Activated T-helper 1 cell treated with anti-CD3 and anti-CD28 coated beads, Interleukin-12 subunit alpha, Interleukin-12 subunit beta, Interleukin-2, Interleukin-4 antibody, amounts not matched to agents 30 ng/mL and 10 ng/mL and 1 ng/mL, durations not matched to agents 14 hours and 24 hours and 36 hours (primary cell): ENCODE measurements around the gene TBC1D20. TPM values are rescaled to one million over a fixed set of nuclear protein-coding genes. Genes with fewer than 3 reads are reported as not detected.
A peak's percentile ranks its signal among the peaks of the same experiment; 100 is the strongest.

Experiments used
- DNase-seq: peaks from one replicate; pipeline ENCODE4 v3.0.0; 2021; ENCODE audit warnings: low spot score
- H3K27ac Mint-ChIP-seq: one replicate; pipeline ENCODE4 v1.8.0; 2021; ENCODE audit warnings: mild to moderate bottlenecking, mixed read lengths
- H3K27me3 Mint-ChIP-seq: one replicate; pipeline ENCODE4 v1.8.0; 2022; ENCODE audit warnings: mild to moderate bottlenecking, moderate library complexity, mixed read lengths; ENCODE audit not compliant: insufficient read depth
- H3K36me3 Mint-ChIP-seq: one replicate; pipeline ENCODE4 v1.8.0; 2021; ENCODE audit warnings: low read depth, mixed read lengths
- H3K4me1 Mint-ChIP-seq: one replicate; pipeline ENCODE4 v1.8.0; 2021; ENCODE audit warnings: low read depth, mixed read lengths
- H3K4me3 Mint-ChIP-seq: one replicate; pipeline ENCODE4 v1.8.0; 2021; ENCODE audit warnings: mild to moderate bottlenecking, moderate library complexity, mixed read lengths
- H3K9me3 Mint-ChIP-seq: one replicate; pipeline ENCODE4 v1.8.0; 2021; ENCODE audit warnings: mixed read lengths
- intact Hi-C: fragments of 100-400 bp; cut with micrococcal nuclease; formaldehyde crosslinking; loops from one replicate; pipeline ENCODE4 v1.15.1; 2024
- total RNA-seq: library from RNA; stranded (reverse); gene quantifications from 2 replicates; pipeline ENCODE4 v1.2.3, GENCODE V29; 2022

TBC1D20 gene
- total RNA-seq, 1 donor from 2014 or later, result 37.5 TPM

DNA sequence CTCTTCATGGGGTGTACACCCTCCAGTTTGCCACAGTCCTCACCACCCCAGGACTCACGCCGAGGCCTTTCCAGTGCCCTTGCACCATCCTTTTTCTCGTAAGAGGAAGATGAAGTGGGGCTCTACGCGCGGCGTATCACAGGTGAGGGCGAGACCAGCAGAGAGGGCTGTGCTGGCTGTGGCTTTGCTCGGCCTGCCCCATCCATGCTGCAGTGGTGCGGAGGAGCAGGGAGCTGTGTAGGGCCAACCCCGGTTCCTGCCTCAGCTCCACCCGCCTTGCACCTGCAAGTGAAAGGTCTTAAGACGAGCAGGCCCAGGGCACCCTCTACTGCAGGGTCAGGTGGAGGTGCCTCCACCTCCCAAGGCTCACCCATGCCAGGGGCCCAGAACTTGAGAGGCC, 30.1 kb downstream of the TBC1D20 start:
- DNase-seq, result no peak
- Mint-ChIP-seq H3K27ac (peak overlapping the region; percentile 98), H3K36me3 (peaks cover 57% of the 10 kb centered on the region), H3K27me3 (no peaks in the 10 kb centered on the region), H3K4me3 (peak overlapping the region; percentile 49), H3K9me3 (no peaks in the 10 kb centered on the region), H3K4me1 (peaks cover 66% of the 10 kb centered on the region)
- intact Hi-C loops, result no loop called here

DNA sequence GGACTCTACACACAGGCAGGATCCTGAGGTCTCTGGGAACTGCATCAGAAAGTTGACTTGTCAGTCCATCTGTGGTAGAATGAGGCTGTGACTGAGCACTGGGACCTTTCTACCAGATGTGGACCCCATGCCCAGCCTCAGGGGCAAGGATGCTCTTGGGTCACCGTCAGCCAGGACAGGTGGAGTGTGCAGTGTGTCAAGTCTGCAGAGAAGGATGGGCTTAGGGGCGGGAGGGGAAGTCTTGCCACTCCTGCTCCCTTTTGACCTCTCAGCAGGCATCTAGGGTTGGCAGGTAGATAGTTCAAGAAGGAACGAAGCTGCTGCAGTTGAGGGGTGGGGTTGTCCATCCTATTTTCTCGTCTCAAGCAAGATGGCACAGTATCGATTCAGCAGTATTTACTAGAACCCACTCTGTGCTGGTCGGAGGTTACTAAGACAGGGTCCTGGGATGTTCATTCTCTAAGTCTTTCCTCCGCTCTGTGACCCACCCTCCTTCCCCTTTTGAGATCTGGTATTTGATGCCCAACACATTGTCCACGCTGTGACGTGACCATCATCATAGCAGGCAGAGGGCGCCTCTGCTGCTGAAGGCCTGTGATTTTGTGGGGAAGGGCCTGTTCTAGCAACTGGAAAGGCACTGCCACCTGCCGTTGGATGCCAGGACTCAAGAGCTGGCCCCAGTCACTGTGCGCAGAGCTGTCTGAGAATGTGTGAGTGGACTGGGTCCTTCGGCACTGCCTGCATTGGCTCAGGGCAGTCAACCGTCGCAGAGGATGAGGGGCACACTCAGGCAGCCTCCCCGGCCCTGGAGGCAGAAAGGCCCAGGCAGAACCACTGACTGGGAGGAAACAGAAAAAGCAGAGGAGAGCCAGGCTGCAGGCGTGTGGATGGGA, 31.1 kb downstream of the TBC1D20 start:
- Mint-ChIP-seq H3K27ac (peak overlapping the region; percentile 90), H3K9me3 (no peaks in the 10 kb centered on the region), H3K4me1 (peaks cover 72% of the 10 kb centered on the region), H3K36me3 (peaks cover 57% of the 10 kb centered on the region), H3K27me3 (no peaks in the 10 kb centered on the region), H3K4me3 (peak overlapping the region; percentile 57)
- intact Hi-C loops, result no loop called here
- no peak for DNase-seq

DNA sequence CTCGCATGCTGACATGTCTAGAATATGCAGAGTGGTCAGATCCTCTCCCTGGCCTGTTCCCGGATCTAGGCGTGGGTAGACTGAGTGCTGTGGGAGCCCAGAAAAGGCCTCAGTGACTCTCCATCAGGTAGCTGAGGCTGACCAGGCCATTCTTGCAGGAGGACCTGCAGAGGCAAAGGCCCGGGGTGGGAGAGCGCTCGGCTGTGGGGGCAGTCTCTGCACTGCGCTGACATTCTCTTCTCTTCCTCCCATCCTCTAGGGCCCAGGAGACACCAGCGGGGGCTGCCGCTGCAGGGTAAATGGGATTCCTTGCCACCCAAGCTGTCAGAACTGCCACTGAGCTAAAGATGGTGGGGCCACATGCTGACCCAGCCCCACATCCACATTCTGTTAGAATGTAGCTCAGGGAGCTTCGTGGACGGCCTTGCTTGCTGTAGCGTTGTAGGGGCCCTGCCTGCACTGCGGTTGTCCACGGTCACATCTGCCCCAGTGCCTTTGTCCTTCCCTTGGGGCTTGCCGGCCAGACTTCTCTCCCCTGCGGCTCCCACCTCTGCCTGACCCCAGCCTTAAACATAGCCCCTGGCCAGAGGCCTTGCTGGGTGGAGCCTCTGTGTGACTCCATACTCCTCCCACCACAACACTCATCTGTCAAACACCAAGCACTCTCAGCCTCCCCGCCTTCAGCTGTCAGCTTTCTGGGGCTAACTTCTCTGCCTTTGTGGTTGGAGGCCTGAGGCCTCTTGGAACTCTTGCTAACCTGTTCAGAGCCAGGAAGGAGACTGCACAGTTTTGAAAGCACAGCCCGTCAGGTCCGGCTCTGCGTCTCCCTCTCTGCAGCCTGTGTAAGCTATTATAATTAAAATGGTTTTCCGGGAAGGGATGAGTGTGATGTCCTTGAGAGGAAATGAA, 32.0 kb downstream of the TBC1D20 start:
- no peak for DNase-seq
- H3K27me3 Mint-ChIP-seq, result no peaks in the 10 kb centered on the region
- H3K4me3 Mint-ChIP-seq, result no peak overlapping the region
- H3K4me1 Mint-ChIP-seq, result peaks cover 68% of the 10 kb centered on the region
- intact Hi-C loops, result no loop called here
- H3K27ac Mint-ChIP-seq, result peak overlapping the region; percentile 90
- H3K9me3 Mint-ChIP-seq, result no peaks in the 10 kb centered on the region
- H3K36me3 Mint-ChIP-seq, result peaks cover 53% of the 10 kb centered on the region

DNA sequence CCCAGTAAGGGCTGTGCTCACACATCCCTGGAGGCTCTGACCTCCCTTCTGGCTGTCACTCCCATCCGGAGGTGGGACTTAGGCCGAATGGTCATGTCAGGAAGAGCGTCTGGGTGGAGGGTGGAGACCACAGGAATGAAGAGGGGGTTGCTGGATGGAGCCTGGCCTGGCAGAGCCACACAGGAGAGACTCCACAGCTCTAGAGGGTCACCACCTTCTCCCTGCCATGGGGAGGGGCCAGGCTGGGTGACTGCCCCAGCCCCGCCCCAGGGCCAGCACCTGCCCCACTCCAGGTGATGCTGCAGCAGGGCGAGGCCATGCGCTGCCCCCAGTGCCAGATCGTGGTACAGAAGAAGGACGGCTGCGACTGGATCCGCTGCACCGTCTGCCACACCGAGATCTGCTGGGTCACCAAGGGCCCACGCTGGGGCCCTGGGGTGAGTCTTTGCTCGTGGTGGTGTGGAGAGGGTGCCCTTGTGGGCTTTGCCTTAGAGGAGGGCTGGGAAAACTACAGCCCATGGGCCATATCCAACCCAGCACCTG, 33.6 kb downstream of the TBC1D20 start:
- Mint-ChIP-seq H3K4me3 (no peak overlapping the region), H3K4me1 (peaks cover 65% of the 10 kb centered on the region), H3K9me3 (no peaks in the 10 kb centered on the region), H3K27ac (no peak overlapping the region), H3K36me3 (peaks cover 52% of the 10 kb centered on the region), H3K27me3 (no peaks in the 10 kb centered on the region)
- DNase-seq, result no peak
- intact Hi-C loops, result no loop called here

DNA sequence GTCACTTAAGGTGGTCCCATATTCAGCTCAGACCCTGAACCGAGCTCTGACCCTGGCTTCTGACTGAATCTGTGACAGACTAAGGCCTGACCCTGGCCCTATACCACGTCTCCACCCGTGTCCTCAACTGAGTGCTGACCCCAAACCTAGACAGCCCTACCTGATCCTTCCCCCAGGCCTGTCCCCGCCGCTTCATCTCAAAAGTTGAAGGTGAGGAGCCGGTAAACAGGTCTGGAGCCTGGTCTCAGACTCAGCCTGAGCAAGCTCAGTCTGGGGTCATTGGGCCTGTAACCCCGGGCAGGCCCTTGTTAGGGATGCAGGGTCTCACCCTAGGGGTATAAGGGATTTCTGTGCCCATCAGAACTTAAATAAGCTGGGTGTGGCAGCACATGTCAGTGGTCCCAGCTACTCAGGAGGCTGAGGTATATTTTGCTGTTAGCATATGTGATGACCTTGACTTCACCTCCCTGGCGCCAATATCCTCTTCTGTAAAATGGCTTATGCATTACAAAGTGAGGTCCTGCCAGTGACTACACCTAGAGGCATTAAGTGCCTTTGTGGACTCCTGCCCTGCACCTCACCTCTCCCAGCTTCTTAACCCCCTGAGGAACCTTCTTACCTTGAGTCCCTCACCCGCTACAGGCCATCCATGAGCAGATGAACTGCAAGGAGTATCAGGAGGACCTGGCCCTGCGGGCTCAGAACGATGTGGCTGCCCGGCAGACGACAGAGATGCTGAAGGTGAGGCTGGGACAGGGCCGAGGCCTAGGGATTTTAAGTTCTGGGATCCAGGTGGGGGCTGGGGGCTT, 34.3 kb downstream of the TBC1D20 start:
- intact Hi-C loops, result no loop called here
- Mint-ChIP-seq H3K36me3 (peaks cover 47% of the 10 kb centered on the region), H3K9me3 (no peaks in the 10 kb centered on the region)

DNA sequence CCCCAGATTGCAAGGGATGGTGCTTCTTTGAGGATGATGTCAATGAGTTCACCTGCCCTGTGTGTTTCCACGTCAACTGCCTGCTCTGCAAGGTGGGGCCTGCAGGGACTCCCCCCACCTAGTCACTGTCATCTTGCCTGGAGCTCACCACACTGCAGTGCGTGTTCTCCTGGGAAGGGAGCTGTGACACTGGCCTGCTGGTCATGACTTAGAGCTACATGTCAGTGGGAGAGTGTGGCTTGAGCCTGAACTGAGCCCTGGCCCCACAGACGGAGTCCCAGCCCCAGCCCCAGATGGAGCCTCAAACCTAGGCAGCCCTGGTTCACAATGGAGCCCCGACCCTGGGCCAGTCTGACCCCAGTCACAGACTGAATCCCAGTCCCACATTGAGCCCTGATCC, 34.9 kb downstream of the TBC1D20 start:
- Mint-ChIP-seq H3K36me3 (peaks cover 51% of the 10 kb centered on the region), H3K4me3 (no peak overlapping the region), H3K27me3 (no peaks in the 10 kb centered on the region), H3K9me3 (no peaks in the 10 kb centered on the region), H3K4me1 (peaks cover 51% of the 10 kb centered on the region), H3K27ac (no peak overlapping the region)
- intact Hi-C loops, result no loop called here
- DNase-seq, result no peak

More for the DNA sequence above, 34.3 kb downstream of the TBC1D20 start:
- Mint-ChIP-seq H3K27ac (no peak overlapping the region), H3K27me3 (no peaks in the 10 kb centered on the region), H3K4me1 (peaks cover 58% of the 10 kb centered on the region), H3K4me3 (no peak overlapping the region)
- DNase-seq, result no peak

DNA sequence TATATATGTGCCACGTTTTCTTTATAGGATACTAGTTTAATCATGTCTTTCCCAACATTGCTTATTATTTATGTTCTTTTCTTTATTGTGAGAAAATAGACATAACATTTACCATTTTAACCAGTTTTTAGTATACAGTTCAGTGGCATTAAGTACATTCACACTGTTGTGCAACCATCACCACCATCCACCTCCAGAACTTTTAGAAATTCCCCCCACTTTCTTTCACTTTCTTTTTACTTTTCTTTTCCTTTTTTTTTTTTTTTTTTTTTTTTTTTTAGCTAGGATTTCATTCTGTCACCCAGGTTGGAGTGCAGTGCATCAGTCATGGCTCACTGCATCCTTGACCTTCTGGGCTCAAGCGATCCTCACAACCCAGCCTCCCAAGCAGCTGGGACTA, 35.8 kb downstream of the TBC1D20 start:
- no peak for DNase-seq
- Mint-ChIP-seq H3K36me3 (peaks cover 58% of the 10 kb centered on the region), H3K9me3 (no peaks in the 10 kb centered on the region), H3K27me3 (no peaks in the 10 kb centered on the region), H3K27ac (peak overlapping the region; percentile 35), H3K4me3 (no peak overlapping the region), H3K4me1 (peaks cover 45% of the 10 kb centered on the region)
- intact Hi-C loops, result no loop called here

DNA sequence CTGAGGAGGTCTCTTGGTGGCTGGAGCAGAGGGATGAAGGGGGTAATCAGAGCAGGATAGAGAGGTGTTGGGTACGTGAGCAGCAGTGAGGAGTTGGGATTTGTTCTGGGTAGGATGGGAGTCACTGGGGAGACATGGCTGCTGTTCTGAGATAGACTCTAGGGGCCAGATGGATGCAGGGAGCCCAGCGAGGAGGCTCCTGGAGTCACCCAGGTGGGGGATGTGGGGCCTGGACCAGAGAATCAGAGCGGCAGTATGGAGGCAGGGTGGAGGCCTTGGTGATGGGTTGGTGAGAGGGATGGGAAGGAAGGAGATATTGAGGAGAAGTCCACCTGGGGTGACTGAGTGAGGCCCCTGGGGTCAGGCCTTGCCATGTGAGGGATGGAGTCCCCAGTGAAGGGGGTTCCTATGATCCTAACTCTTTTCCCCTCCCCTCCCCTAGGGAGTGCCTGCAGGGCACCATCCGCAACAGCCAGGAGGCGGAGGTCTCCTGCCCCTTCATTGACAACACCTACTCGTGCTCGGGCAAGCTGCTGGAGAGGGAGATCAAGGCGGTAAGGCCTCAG, 40.6 kb downstream of the TBC1D20 start:
- H3K9me3 Mint-ChIP-seq, result no peaks in the 10 kb centered on the region
- intact Hi-C loops, result no loop called here
- H3K4me1 Mint-ChIP-seq, result peaks cover 32% of the 10 kb centered on the region
- DNase-seq, result no peak
- peaks cover 51% of the 10 kb centered on the region for H3K36me3 Mint-ChIP-seq
- peak overlapping the region; percentile 31 for H3K27ac Mint-ChIP-seq
- H3K27me3 Mint-ChIP-seq, result no peaks in the 10 kb centered on the region
- no peak overlapping the region for H3K4me3 Mint-ChIP-seq

DNA sequence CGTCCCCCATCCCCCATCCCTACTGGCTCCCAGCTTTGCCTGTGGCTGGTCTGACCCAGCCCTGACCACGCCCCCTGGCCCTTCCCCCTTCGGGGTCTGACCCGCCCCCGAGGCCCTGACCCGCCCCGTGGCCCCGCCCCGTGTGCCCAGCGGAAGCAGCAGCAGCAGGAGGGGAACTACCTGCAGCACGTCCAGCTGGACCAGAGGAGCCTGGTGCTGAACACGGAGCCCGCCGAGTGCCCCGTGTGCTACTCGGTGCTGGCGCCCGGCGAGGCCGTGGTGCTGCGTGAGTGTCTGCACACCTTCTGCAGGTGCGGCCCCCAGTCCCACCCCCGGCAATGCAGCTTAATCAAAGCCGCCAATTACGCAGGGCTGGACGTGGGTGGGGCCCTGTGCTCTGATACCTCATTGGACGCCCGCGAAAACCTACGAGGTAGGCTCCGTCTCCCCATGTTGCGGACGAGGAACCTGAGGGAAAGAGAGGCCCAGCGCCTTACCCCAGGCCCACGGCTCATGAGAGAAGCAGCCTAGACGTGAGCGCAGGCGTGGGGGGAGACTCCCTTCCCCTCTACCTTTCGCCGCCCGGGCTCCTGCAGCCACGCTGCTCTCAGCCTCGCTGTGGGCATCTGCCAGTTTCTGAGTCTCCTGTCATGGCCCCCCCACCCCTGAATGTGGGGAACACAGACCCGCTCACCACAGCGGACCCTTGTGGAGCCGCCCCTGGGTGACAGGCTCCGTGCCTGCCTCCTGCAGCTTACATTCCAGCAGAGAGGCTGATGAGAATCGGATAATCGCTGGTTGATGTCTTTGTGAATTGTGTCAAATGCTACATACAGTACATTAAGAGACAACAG, 41.4 kb downstream of the TBC1D20 start:
- H3K4me1 Mint-ChIP-seq, result peaks cover 25% of the 10 kb centered on the region

DNA sequence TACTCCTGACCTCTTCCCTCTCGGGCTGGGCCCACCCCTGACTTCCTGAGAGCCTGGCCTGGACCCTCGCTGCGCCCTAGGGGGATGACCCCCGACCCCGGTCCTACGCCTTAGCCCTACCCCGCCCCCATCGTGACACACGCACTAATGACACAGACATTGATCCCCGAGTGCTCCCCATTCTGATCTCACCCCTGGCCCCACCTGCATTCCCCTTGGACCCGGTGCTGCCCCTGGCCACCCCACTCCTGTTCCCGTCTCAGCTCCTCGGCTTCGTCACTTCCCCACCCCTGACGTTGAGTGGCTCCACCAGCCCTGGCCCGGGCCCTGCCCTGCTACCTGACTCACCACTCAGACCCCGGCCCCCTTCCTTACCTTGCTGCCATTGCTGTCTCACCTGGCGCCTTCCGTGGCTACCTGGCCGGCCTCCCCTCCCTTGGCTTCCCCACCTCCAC, 42.1 kb downstream of the TBC1D20 start:
- H3K9me3 Mint-ChIP-seq, result no peaks in the 10 kb centered on the region
- no peaks in the 10 kb centered on the region for H3K27me3 Mint-ChIP-seq
- H3K27ac Mint-ChIP-seq, result no peak overlapping the region
- intact Hi-C loops, result no loop called here
- peaks cover 56% of the 10 kb centered on the region for H3K36me3 Mint-ChIP-seq
- no peak for DNase-seq
- no peak overlapping the region for H3K4me3 Mint-ChIP-seq
- peaks cover 28% of the 10 kb centered on the region for H3K4me1 Mint-ChIP-seq

More for the DNA sequence above, 41.4 kb downstream of the TBC1D20 start:
- DNase-seq, result no peak
- Mint-ChIP-seq H3K27ac (no peak overlapping the region), H3K36me3 (peaks cover 49% of the 10 kb centered on the region), H3K4me3 (no peak overlapping the region), H3K9me3 (no peaks in the 10 kb centered on the region), H3K27me3 (no peaks in the 10 kb centered on the region)
- intact Hi-C loops, result no loop called here

DNA sequence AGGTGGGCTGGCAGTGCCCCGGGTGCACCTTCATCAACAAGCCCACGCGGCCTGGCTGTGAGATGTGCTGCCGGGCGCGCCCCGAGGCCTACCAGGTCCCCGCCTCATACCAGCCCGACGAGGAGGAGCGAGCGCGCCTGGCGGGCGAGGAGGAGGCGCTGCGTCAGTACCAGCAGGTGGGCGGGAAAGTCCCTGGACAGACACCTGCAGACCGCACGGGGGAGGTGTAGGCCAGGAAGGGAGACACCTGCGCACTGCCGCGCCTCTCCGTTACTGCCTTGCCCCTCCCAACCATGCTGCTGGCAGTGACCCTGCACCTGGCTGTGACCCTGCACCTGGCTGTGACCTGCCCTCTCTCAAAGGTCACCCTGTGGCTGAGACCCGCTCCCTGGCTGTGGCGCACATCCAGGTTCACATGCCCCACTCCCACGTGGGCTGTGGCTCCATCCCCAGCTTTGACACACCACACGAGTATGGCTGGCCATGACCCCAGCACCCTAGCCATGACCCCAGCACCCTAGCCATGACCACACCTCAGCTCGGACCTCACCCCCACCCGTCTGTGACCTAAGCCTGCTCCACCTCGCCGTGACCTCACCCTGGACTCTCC, 42.7 kb downstream of the TBC1D20 start:
- Mint-ChIP-seq H3K4me3 (no peak overlapping the region), H3K4me1 (peaks cover 23% of the 10 kb centered on the region), H3K27ac (no peak overlapping the region), H3K27me3 (no peaks in the 10 kb centered on the region), H3K36me3 (peaks cover 55% of the 10 kb centered on the region), H3K9me3 (no peaks in the 10 kb centered on the region)
- no peak for DNase-seq
- intact Hi-C loops, result no loop called here
